ENCODE data around the gene POU2AF1.

Gene POU2AF1

DNA sequence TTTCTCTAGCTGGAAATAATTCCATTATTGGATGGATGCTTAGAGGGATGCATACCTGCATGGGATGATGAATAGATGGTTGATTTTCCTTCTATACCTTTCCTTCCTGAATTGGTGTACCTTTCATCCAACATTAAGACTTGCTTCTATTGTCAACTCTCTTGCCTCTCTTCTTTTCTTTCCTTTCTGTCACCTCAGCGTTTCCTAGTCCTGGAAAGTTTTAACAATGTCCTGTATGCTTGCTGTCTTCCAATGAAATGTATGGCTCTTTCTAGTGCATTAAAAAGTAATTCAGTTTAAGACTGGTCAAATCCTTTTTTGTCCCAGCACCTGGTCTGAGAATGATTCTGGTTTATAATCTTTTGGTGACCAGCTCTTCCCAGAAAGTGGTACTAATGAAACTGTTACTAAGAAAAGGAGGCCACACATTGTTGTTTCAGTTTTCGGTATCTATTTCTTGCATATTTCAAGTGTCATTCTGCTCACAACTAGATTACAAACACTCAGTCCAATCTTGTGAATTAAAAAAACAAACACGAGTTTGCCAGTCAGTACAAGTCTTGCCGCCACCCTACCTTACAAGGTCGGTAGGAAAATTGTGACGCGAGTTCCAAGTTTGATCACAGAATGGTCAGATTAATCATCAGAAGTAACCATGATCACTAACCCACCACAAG lies 8.0 kb downstream of the POU2AF1 start:
- H3K9me2 ChIP-seq (replicated peaks; ENCODE audit: insufficient read depth, low read length) = no peaks in the 10 kb centered on the region
- no peaks in the 10 kb centered on the region for H4K20me1 ChIP-seq (ENCODE audit: insufficient read depth, low read length)
- H3K27ac ChIP-seq (ENCODE audit: low read length) = peak overlapping the region; percentile 100
- H3K4me1 ChIP-seq (ENCODE audit: low read length) = peaks cover 94% of the 10 kb centered on the region
- H3K4me2 ChIP-seq (ENCODE audit: low read depth, low read length) = peak overlapping the region; percentile 84
- peak overlapping the region; percentile 37 for H3K4me3 ChIP-seq (ENCODE audit: low read length)
- peaks cover 92% of the 10 kb centered on the region for H3K79me2 ChIP-seq (ENCODE audit: low read length)
- H3K9ac ChIP-seq (ENCODE audit: low read length) = peak overlapping the region; percentile 91
- TF ChIP-seq EZH2 (optimal IDR thresholded peaks at IDR 0.05; ENCODE audit: low read depth, low read length) = no peak
- TF ChIP-seq, protein P1, sequence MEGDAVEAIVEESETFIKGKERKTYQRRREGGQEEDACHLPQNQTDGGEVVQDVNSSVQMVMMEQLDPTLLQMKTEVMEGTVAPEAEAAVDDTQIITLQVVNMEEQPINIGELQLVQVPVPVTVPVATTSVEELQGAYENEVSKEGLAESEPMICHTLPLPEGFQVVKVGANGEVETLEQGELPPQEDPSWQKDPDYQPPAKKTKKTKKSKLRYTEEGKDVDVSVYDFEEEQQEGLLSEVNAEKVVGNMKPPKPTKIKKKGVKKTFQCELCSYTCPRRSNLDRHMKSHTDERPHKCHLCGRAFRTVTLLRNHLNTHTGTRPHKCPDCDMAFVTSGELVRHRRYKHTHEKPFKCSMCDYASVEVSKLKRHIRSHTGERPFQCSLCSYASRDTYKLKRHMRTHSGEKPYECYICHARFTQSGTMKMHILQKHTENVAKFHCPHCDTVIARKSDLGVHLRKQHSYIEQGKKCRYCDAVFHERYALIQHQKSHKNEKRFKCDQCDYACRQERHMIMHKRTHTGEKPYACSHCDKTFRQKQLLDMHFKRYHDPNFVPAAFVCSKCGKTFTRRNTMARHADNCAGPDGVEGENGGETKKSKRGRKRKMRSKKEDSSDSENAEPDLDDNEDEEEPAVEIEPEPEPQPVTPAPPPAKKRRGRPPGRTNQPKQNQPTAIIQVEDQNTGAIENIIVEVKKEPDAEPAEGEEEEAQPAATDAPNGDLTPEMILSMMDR (IDR thresholded peaks at IDR 0.05; ENCODE audit: low read length) = no peak
- no peaks in the 10 kb centered on the region for H3K9me3 ChIP-seq (replicated peaks; ENCODE audit: insufficient read depth, low read length)
- H3F3A ChIP-seq (ENCODE audit: insufficient read depth, low read length) = peaks cover 67% of the 10 kb centered on the region
- peaks cover 15% of the 10 kb centered on the region for H3K36me3 ChIP-seq (replicated peaks; ENCODE audit: insufficient read depth, low read length)
- H2AFZ ChIP-seq (ENCODE audit: low read length) = no peak overlapping the region
- peak; percentile 89 for DNase-seq
- H3K27me3 ChIP-seq (replicated peaks; ENCODE audit: insufficient read depth, low read length) = no peaks in the 10 kb centered on the region

GRCh38 chr11:111370270-111370901 lies 8.7 kb downstream of the POU2AF1 start:
- Histone ChIP-seq H3F3A (ENCODE audit: insufficient read depth, low read length) (peaks cover 64% of the 10 kb centered on the region), H3K4me2 (ENCODE audit: low read depth, low read length) (peak overlapping the region; percentile 84), H3K79me2 (ENCODE audit: low read length) (peaks cover 92% of the 10 kb centered on the region), H3K9me2 (replicated peaks; ENCODE audit: insufficient read depth, low read length) (no peaks in the 10 kb centered on the region), H2AFZ (ENCODE audit: low read length) (no peak overlapping the region), H3K4me3 (ENCODE audit: low read length) (peak overlapping the region; percentile 37), H3K9me3 (replicated peaks; ENCODE audit: insufficient read depth, low read length) (no peaks in the 10 kb centered on the region), H4K20me1 (ENCODE audit: insufficient read depth, low read length) (no peaks in the 10 kb centered on the region), H3K36me3 (replicated peaks; ENCODE audit: insufficient read depth, low read length) (peaks cover 18% of the 10 kb centered on the region), H3K4me1 (ENCODE audit: low read length) (peaks cover 93% of the 10 kb centered on the region), H3K27ac (ENCODE audit: low read length) (peak overlapping the region; percentile 100), H3K27me3 (replicated peaks; ENCODE audit: insufficient read depth, low read length) (no peaks in the 10 kb centered on the region), H3K9ac (ENCODE audit: low read length) (peak overlapping the region; percentile 91)
- no peak for DNase-seq
- TF ChIP-seq EZH2phosphoT487 (IDR thresholded peaks at IDR 0.05; ENCODE audit: low read length) (no peak), EZH2 (optimal IDR thresholded peaks at IDR 0.05; ENCODE audit: low read depth, low read length) (no peak)
- TF ChIP-seq, protein P1 (IDR thresholded peaks at IDR 0.05; ENCODE audit: low read length) = no peak

DNA sequence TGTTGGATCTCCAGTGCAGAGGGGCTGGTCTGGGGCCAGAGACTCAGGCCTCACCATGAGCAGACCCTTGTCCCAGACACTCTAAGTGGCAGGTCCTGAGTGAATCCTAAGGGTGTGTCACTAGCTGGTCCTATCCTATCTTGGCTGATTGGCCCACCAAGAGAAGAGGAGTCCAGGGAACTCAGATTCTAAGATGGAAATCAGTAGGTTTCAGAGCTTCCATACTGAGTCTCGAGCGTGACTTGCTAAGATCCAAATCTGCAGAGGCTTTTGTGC lies 10.9 kb downstream of the POU2AF1 start:
- DNase-seq = no peak
- Histone ChIP-seq H2AFZ (ENCODE audit: low read length) (no peak overlapping the region), H3K9ac (ENCODE audit: low read length) (no peak overlapping the region; the same call in 1 of the 2 replicates), H3K27me3 (replicated peaks; ENCODE audit: insufficient read depth, low read length) (no peaks in the 10 kb centered on the region), H3K27ac (ENCODE audit: low read length) (peak overlapping the region; percentile 100), H3K4me3 (ENCODE audit: low read length) (no peak overlapping the region), H3K4me1 (ENCODE audit: low read length) (peaks cover 93% of the 10 kb centered on the region), H3F3A (ENCODE audit: insufficient read depth, low read length) (peaks cover 49% of the 10 kb centered on the region), H3K4me2 (ENCODE audit: low read depth, low read length) (peak overlapping the region; percentile 84; the same call in 1 of the 2 replicates), H3K36me3 (replicated peaks; ENCODE audit: insufficient read depth, low read length) (peaks cover 23% of the 10 kb centered on the region), H4K20me1 (ENCODE audit: insufficient read depth, low read length) (no peaks in the 10 kb centered on the region), H3K79me2 (ENCODE audit: low read length) (peaks cover 92% of the 10 kb centered on the region), H3K9me3 (replicated peaks; ENCODE audit: insufficient read depth, low read length) (no peaks in the 10 kb centered on the region), H3K9me2 (replicated peaks; ENCODE audit: insufficient read depth, low read length) (no peaks in the 10 kb centered on the region)
- TF ChIP-seq EZH2phosphoT487 (IDR thresholded peaks at IDR 0.05; ENCODE audit: low read length) = no peak
- TF ChIP-seq EZH2 (optimal IDR thresholded peaks at IDR 0.05; ENCODE audit: low read depth, low read length) = no peak
- TF ChIP-seq, protein P1 (IDR thresholded peaks at IDR 0.05; ENCODE audit: low read length) = no peak

Measured in MM.1S (cell line).